DMS 273 (cell line): ENCODE data around the gene CAMSAP1.
A peak's percentile ranks its signal among the peaks of the same experiment; 100 is the strongest.
"Not testable (repeated sequence)": the region's sequence is repeated elsewhere in the genome, so short reads cannot be mapped to it uniquely, and the experiment has no call there.

Source experiments
- DNase-seq: peaks from one replicate; lab custom pipeline; 2025; ENCODE audit not compliant: unreplicated experiment; lab: John Stamatoyannopoulos, UW

Gene CAMSAP1

GRCh38 chr9:135898634-135899407 lies 8.5 kb downstream of the CAMSAP1 start:
- DNase-seq: peak; percentile 17

- DNase-seq: no peak
Measured at GRCh38 chr9:135896626-135897025, 10.7 kb downstream of the CAMSAP1 start.

GRCh38 chr9:135896205-135896604 lies 11.1 kb downstream of the CAMSAP1 start:
- DNase-seq: no peak

- DNase-seq: no peak
Measured at GRCh38 chr9:135895202-135895848, 12.0 kb downstream of the CAMSAP1 start.

- no peak for DNase-seq
Measured at GRCh38 chr9:135893104-135893503, 14.2 kb downstream of the CAMSAP1 start.

- not testable (repeated sequence) for DNase-seq
Measured at GRCh38 chr9:135892327-135892726, 15.0 kb downstream of the CAMSAP1 start.

GRCh38 chr9:135891027-135891631 lies 16.2 kb downstream of the CAMSAP1 start:
- DNase-seq: no peak

- DNase-seq: no peak
Measured at GRCh38 chr9:135890190-135891026, 16.9 kb downstream of the CAMSAP1 start.

GRCh38 chr9:135889564-135890189 lies 17.7 kb downstream of the CAMSAP1 start:
- DNase-seq: no peak

GRCh38 chr9:135888766-135889394 lies 18.5 kb downstream of the CAMSAP1 start:
- no peak for DNase-seq

GRCh38 chr9:135888126-135888765 lies 19.1 kb downstream of the CAMSAP1 start:
- no peak for DNase-seq

- peak; percentile 29 for DNase-seq
Measured at GRCh38 chr9:135887585-135888050, 19.7 kb downstream of the CAMSAP1 start.

GRCh38 chr9:135887021-135887507 lies 20.3 kb downstream of the CAMSAP1 start:
- no peak for DNase-seq

- no peak for DNase-seq
Measured at GRCh38 chr9:135886147-135886981, 21.0 kb downstream of the CAMSAP1 start.

- no peak for DNase-seq
Measured at GRCh38 chr9:135885100-135885853, 22.1 kb downstream of the CAMSAP1 start.

- DNase-seq: no peak
Measured at GRCh38 chr9:135884328-135885035, 22.9 kb downstream of the CAMSAP1 start.

GRCh38 chr9:135883410-135884089 lies 23.8 kb downstream of the CAMSAP1 start:
- peak; percentile 22 for DNase-seq
